Stimulated activated CD4-positive, alpha-beta T cell treated with anti-CD3 and anti-CD28 coated beads, Interleukin-2, amount 100 ng/mL, for 24 hours (primary cell): Measurements from ENCODE around the gene MAST4.

Experiments
- DNase-seq, 2 donors: peaks; one replicate each; pipeline ENCODE4 v3.0.0-alpha.2; 2020

MAST4 gene

DNA sequence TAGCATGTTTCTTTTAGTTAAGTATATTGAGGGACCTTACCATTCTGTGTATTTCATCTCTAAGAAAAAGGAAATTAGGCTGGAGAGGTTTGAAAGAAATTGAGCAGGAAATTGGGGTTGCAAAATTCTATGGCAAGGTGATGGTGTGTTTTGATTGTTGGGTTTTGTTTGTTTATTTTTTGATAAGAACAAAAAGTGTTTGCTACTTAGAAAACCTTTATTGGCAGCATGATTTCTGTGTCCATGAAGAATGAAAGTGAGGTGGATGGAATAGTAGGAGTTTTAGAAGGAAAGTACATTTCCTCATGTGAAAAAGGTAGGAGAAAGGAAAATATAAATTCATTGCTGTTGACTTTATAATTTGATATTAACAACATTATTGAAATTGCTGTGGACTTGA, 433.3 kb downstream of the MAST4 start:
- no peak for DNase-seq

DNA sequence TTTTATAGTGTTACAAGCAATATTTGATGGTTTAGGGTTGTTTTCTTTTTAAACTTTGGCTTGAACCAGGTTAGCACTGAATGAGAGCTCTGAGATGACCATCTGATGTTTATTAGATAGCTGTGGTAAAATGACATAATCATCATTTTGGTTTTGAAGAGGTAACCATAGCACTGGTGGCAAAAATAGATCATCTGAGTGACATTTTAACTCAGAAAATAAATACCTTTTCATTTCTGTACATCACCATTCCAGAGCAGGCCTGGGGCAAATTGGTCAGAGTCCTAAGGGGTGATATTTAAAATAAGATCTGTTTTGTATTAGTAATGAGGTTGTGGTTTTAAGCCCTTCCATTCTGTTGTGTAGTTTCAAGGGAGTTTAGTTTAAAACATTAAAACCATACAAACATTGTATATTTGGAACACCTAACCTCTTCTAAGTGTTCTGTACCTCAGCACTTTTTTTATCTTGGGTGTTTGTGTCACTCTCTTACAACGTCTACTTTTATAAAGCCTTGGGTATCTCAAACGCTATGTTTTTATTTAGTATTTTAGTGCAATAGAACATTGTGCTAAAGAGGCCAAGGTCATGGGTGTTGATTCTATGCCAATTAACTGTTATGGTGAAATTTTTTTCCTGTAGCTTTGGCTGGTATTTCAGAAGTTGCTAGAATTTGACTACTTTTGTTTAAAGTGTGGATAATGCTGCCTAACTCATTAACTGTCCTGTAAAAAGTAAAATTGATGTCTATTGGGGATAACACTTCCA, 434.3 kb downstream of the MAST4 start:
- DNase-seq = no peak

DNA sequence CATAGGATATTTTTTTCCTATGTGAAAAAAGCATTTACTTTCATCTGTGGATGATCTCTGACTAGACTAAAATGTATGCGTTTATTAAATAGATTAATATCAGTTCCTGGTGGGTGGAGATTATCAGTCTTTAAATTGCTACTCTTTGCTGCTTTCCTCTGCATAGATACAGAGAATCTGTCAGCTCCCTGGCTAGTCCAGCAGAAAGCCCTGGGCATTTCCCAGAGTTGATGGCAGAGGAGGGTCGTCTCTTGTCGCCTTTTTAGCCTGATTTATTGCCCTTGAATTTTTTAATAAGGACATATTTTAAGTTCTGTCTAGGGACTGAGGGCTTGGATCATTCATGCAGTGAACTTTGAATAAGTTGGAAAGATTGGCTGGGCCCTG, 434.9 kb downstream of the MAST4 start:
- no peak for DNase-seq

DNA sequence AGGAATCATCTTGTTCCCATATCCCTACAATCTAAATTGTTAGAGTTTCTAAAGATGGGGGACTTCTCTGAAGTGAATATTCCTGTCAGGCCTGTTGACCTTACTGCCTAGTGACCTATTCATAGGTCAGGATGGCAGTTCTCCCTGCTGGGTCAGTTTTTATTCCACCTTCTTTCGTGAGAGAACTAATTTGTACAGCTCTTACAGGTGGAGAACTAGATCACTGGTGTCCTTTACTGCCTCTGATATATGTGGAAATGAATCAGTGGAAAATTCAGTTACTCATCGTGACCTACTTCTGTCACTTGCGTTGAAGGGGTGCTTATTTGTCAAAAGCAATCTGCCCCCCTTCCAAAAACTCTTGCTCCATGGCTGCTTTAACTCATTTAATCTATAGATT, 435.5 kb downstream of the MAST4 start:
- DNase-seq = no peak

DNA sequence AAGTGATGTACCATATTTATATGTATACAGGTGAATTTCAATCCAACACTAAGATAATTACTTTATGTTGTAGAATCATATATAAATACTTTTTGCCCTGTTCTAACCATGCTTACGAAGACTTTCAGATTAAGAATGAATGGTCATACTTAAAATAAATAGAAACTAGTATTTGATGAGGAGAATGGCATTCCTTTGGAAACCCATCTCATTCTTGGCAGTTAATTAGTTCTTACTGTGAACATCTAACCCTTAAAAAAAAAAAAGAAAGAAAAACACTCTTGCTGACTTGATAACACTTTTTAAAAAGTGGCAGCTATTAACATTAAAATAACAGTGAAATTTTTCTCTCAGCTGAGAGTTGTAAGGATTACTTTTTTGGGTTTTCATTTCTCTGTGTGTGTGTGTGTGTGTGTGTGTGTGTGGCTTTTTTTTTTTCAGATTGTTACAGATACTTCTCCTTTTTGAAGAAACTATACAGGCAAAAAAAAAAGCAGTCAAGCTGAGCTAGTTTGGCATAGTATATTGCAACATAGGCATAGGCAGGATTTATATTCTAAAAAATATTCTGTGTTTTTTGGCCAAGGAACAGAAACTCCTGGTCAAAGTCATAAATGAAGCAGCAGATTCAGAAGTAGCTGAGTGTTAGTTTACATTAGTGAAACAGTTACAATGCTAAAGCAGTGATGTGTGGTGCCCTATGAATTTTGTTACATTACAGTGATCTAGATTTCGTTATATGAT, 436.9 kb downstream of the MAST4 start:
- no peak for DNase-seq

DNA sequence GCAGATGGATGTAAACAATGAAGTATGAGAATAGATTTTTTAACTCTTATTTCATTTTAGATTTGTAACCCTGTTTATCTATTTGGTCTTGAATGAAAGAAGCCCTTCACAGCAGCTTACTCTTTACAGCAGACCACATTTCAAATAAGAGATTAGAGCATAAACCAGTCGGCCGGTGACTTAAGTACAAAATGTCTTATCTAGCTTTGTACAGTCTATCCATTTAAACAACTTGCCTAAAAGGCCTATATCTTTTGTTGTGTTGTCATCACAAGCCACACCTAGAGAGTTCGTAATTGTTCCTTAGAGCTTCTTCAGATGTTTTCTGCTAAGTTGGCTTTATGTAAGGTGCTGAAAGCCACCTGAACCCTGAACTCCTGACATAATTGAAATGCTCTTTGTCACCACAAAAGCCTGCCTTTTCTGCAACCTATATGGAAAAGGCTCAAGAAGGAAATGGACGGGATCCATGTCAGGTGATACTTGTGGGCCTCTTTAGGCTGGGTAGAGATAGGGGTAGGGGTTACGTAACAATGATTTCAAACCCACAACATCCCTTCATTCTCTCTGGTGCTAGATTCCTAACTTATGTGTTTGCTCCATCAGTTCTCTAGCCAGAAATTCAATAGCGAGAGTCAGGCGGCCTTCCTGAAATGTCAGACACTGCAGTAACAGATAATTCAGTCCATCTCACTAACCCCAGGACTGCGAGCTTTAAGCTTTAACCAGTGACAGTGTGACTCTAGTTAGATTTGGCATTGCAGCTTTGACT, 437.9 kb downstream of the MAST4 start:
- DNase-seq = no peak

DNA sequence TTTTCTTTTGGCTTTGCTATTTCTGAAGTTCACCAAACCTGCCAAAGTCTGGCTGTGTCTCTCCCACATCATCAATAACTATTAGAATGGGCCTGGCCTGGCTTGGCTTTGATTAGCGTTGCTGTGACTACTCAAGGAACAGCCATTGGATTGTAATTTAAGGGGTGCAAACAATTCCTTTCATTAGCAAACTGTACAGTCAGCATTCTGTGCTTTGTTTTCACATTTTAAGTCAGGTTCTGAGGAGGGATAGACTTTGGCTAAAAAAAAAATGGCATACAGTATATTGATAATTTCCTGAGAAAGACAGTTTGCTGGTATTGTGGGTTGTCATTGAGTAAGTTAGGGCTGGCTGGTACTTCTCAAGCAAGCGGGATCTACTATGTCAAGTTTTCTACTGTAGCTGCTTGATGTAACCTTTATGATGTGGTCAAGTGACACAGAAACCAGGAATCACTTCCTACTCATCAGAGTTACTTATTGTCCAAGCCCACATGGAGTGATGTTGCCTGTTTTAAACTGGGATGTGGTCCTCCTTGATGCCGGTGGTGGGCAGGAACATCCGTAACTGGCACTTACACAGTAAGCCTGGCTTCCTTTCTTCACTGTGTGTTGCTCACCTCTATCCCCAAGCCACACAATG, 439.0 kb downstream of the MAST4 start:
- no peak for DNase-seq

DNA sequence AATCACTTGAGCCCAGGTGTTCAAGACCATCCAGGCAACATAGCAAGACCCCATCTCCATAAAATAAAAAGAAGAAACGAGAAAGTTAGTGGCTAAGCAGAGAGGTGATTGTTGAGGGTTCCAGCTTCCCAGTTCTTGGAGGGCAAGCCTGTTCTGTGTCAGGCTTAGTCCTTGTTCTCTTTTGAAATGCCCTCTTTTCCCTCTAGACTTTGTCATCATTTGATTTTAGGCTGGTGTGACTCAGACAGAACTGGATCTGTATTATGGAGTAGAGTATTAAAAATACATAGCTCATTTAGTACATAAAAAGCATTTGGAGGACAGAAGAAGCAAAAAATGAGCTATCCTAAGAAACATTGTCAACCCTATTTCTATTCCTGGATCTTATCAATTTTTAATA, 441.0 kb downstream of the MAST4 start:
- no peak for DNase-seq

DNA sequence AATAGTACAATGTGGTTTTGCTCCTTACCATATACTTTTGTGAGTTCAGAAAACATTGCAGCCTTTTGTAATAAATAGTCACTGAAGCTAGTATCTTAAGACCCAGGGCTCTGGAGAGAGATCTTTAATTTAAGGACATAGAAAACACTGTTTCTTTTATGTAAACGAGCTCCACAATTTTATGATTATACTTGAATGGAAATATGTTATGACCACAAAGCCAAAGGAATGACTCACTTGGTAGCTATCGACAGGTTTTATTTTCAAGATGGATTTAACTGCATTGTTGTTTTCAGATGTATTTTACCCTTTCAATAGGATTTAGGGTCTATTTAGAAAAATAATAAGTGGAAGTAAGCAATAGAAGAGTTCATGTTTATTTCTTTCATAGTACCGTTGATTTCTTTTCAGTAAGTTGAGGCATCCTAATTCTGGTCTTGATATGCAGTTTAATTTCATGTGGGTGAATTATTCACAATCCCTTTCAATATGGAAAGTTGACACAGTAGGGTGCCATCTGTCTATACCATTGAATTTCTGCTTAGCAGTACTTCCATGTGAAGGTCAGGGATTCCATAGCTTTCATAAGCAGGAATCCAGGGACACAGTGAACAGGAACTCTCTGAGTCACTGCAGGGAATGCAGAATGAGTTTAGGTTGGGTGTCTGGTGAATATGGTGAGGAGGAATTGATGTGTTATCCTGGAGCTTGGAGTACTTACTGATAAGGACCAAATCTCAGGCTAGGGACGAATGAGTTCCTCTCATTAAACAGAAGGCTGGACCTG, 442.8 kb downstream of the MAST4 start:
- DNase-seq = no peak

DNA sequence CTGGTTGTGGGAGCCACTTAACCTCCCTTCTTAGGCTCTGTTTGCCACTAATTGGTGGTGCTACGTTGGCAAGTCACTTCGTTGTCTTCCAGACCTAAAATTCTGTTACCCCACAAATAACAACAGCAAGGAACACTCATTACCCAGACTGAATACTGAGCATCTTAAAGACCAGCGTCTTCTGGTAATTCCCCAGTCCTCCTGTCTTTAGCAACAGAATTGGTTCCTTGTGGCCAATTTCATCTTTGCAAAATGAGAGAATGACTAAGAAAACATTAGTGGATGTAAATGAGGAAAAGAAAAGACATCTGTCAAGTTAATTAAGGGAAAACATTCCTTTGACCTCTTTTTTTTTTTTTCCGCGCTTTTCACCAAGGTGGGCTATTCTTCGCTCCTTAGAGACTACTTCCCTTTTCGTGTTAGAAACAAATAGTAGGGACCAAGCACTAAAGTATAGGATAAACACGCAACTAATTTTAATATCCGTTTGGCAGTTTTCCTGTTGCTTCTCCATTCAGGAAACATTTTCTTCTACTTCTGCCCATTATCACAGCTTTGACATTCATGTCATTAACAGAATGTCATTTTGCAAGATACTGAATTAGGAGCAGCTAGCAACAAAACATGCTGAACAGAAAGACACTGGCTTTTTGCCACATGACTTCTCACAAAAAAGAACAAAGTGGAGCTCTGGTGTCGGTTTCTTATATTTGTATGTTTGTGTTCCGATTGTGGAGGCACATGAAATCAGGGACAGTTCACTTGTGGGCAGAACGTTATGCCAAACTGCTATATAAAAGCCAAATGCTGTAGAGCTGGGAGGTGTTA, 446.2 kb downstream of the MAST4 start:
- no peak for DNase-seq

DNA sequence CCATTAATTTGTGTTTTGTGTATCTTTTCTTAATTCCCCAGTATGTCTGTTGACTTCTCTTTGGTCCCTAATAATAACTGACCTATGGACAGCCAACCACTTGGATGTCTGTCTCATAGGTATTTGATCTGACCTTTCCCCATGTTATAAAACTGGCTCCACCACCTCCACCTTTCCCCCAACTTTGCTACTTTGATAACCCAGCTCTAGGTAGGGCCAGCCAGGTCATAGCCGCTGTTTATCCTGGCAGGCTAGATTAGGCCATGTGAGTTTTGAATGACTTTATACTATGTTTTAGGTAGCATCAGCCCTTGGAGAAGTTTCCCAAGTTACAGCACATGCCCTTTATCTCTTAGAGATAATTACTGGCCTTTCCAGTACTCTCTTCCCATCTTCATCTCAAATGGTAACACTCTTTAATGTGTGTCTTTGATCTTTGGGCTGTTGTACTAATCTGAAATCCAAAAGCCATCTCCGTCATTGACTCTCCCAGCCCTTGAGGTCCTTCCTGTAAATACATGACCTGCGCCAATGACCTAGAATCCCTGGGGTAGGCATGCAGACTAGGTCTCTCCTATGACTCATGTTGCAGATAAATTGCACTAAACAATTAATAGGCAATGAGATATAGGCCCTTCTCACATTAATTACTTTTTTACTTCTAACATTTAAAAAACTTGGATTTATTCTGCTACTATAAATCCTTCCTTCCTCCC, 447.8 kb downstream of the MAST4 start:
- DNase-seq = no peak

DNA sequence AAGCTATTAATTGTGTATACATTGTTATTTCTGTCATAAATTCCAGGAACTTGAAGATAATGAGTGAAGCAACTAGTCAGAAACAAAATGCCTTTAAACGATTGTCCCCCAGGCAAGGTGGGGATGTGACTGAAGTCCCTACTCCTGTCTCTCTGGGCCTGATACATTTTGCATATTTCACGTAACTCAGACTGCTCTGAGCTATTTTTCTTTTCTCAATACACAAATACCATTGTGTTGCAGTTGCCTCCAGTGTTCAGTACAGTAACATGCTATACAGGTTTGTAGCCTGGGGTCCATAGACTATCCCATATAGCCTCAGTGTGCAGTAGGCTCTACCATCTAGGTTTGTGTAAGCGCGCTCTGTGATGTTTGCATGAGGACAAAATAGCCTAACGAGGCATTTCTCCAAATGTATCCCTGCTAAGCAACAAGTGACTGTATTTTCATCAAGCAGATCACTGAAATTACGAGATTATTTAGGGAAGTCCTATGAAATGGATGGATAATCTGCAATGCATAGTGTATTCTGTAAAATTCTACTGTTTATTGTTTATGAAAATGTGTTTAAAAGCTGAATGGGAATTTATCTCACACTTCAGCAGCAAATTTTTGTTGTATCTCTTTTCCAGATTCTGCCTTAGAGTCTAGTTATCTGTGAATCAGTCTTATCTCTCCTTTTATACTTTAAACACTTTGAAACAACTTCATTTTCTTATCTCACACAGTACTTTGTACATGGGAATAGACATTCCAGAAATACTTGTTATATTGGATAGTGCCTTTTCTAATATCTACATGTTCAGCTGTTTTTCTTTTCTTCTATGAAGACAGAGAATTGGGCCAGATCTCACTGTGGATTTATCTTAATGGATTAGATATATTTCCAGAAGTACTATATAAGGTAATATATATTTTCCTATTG, 449.9 kb downstream of the MAST4 start:
- no peak for DNase-seq

DNA sequence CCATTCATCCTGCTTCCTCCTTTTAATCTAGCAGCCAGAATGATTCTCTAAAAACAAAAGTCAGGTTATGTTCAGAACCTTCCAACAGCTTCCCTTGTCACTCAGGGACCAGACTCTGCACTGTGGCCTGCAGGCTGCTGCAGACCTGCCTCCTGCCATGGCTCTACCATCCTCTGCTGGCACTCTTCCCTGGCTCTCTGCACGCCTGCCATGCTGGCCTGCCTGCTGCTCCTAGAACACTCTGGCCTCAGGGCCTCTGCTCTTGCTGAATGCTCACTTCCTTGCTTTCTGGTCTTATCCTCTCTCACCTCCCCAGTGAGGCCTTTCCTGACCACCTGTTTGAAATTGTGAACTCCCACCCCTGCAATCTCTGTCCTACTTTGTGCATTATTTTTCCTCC, 451.0 kb downstream of the MAST4 start:
- no peak for DNase-seq

DNA sequence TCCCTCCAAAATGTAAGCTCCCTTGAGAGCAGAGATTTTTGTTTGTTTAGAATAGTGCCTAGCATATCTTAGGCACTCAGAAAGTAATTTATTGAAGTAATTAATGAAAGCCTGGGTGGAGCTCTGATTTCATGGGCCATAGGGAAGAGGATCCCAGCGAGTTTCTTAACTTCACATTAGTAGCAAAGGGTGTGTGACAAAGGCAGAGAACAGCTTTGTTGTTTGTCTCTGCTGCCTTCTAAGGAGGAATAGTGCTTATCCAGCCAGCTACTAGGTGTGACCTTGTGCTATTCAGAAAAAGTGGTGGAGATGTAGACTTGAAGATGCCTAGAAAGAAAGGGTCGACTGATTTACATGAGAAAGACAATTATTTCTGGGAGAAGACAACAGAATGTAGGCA, 451.4 kb downstream of the MAST4 start:
- no peak for DNase-seq

DNA sequence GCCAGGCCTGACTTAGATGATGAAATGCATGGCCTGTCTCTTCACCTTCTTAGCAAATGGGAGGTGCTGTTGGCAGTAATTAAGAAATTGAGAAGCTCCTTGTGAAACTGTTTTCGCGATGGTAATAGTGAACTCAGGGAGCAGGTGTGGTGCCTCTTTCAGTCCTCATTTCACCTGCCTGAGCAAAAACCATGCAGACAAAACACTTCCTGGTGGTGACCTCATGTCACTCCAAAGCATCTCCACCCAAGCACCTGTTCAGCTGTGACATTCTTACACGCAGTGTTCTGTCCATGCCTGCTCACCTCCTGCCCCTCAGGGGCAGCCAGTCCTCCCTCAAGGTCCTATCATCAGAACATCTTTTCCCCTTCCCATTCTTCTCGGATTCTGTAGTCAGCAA, 453.9 kb downstream of the MAST4 start:
- DNase-seq = no peak

DNA sequence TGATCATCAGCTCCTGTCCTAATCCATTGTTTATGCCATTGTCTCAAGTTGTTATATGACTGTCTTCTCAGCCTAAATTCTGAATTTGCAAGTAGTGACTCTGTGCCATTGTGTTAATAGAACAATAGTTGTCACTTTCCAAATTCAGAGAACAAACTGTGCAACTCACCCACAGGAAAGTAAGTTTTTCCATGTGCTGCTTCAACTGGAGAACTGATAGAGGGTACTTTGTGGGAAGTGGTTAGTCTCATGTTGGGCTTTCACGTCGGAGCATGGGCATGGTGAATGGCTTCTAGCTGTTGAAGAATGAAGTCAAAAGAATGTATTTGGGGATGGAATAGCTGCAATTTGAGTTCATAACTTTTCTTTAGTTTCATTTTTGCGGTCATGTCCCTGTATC, 454.4 kb downstream of the MAST4 start:
- DNase-seq = no peak

DNA sequence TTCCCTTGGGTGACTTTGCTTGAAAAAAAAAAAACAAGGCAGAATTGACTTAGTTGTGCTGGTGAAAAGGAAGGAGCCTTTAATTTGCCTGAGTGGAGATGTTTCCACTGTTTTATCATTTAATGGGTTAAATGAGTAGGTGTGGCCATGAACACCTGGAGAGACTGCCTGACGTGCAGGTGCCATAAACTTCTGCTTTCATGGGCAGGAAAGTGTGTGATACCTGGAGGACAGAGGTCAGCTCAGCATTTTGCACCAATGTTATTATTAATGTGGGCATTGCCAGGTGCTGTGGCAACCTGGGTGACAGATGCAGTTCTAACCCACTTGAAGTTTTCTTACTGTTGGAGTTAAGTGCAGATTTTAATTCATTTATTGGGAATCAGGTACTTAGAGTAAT, 455.0 kb downstream of the MAST4 start:
- DNase-seq = no peak

DNA sequence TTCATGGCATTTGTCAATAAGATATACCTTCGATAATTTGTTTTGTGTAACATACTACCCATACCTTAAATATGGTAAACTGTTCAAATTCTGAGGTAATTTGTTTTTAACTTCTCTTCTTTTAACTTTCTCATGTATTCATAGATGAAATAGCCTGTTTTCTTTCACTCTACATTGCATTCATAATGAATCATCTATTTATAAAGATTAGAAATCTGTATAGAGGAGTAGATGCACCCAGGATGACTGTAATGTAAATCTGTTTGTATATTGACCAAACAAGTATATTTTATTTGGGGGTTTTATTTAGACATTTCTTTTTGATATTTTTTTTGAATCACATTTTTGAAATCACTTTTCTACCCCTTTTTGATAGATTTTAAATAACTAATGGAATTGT, 455.8 kb downstream of the MAST4 start:
- DNase-seq = no peak

DNA sequence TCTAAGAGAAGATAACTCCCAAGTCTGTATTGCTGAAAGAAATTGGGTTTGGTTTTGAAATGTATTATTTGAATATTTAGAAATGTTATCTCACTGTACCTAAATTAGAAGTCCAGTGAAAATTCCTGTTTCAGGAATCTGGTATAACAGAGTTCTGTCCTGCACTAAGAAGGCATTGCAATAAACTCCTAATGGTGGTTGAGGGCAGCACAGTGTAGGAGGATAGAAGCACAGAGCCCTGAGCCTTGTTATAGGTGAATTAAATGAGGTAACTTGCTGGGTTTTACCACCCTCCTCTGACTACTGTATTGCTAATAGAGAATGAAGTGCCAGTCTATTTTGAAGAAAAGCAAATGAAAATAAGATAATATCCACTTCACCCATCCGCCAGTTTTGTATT, 457.0 kb downstream of the MAST4 start:
- DNase-seq = no peak
